ENCODE results near the gene EGFLAM.

The EGFLAM gene

DNA sequence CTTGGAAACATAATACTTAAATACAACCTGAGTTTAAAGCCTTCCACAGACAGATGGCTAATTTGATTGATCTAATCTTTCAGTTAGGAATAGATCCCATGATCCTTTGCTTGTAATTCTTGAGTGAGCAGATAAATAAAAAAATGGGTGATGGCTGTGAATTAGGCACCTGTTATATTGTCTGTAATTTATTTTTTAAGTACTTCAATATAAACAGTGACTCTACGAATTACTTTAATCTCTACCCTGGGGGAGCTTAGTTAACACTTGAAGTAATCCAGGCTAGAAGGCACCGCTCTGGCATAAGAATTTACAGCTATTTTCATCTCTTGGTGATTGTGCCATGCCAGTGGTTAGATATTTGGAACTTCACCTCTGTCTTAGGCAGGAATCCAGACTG, 9.0 kb downstream of the EGFLAM start:
- no peak for DNase-seq

DNA sequence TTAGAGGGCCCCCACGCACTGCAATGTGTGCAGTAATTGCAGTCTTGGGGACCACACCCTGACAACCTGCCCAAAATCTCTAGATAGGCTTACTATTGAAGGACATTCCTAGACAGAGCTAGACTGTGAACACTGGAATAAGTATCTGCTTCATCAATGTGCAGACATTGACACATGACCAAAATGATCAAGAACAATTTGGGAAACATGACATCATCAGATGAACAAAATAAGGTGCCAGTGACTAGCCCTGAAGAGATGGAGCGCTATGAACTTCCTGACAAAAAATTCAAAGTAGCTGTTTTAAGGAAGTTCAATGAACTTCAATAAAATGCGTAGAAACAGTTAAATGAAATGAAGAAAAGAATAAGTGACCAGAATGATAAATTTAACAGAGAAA, 15.3 kb downstream of the EGFLAM start:
- no peak for DNase-seq

- DNase-seq: no peak
Observed at GRCh38 chr5:38274370-38274769, 16.0 kb downstream of the EGFLAM start.

- no peak for DNase-seq
Observed at GRCh38 chr5:38284384-38284783, 26.0 kb downstream of the EGFLAM start.

- DNase-seq: no peak
Observed at GRCh38 chr5:38285226-38285625, 26.9 kb downstream of the EGFLAM start.

DNA sequence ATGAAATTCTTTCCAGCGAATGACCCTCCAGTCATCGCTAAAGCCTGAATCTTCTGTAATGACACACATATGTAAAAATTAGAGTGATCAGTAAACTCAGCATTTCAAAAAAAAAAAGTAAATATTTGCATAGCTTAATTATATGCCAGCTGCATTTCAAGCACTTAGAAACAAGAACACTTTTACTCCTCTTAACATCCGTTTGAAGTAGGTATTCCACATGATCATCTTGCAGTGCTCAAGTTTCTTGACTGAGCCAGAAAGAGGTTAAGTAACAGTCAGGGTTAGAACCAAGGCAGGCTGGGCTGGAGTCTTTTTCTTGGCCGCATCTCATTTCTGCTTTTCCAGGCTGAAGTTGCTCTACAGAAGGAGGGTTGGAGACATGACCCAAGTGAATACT, 27.6 kb downstream of the EGFLAM start:
- no peak for DNase-seq

DNA sequence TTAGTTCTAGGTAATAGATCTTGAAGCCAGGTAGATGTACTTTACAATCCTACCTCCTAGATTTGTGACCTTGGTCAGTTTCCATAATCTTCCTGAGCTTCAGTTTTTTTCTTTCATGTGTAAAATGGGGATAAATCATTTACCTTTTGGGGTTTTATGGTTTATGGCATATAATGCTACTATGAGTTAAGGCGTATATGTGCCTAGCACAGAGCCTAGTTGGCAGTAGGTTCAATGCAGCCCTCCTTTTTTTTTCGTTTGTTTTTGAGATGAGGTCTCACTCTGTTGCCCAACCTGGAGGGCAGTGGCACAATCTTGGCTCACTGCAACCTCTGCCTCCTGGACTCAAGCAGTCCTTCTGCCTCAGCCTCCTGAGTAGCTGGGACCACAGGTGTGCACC, 28.8 kb downstream of the EGFLAM start:
- DNase-seq: no peak

GRCh38 chr5:38289457-38289856, 31.1 kb downstream of the EGFLAM start:
- DNase-seq: no peak

GRCh38 chr5:38290028-38290653, 31.8 kb downstream of the EGFLAM start:
- no peak for DNase-seq

GRCh38 chr5:38291355-38291754, 33.0 kb downstream of the EGFLAM start:
- no peak for DNase-seq

DNA sequence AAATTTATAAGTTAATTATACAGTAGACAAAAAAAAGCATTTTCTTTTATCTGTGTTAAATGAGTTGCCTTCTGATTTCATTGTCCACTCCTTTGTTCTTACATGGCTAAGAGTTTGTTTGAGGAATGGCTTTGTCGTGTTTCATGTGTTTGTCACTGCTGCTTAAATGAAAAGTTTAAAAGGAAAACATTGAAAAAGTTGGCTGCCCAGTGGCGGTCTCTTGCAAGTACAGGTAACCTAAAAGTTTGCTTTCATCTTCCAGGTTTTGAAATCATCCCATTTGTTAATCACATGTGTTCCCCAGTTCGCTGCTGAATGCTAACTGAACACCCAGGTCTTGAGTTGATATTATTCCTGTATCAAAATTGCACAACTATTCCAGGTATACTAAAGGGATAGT, 33.9 kb downstream of the EGFLAM start:
- no peak for DNase-seq

DNA sequence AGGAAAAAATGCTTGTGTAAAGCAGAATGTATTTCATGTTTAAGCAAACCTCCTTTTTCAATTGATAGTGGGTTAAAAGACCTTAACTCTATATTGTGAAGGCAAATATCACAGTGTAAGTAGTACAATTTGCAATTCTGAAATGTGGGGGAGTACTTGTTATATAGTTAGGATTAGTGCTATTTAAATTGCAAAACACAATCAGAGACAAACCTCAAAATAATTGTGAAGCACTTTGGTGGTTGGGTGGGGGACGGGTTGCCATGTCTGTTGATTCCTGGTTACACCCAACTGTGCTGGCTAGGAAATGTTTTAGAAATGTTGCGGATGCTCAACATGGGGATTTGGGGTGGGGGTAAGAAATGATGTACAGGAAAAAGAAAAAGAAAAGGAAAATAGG, 37.4 kb downstream of the EGFLAM start:
- no peak for DNase-seq

GRCh38 chr5:38297830-38298608, 39.7 kb downstream of the EGFLAM start:
- DNase-seq: no peak

DNA sequence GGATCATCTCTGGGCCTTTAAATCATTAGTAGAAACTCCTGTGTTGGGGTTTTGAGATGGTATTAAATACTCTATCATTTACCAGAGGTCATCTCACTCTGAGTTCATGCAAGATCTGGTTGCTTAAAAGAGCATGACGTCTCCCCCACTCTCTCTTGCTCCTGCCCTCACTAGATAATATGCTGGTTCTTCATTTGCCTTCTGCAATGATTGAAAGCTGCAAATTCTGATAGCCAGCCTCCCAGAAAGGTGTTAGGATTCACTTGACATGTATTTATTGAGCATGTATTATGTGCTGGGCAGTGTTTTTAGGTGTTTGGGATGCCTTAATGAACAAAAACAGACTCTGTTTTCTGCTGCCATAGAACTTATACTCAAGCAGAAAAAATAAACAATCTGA, 41.2 kb downstream of the EGFLAM start:
- DNase-seq: no peak

DNA sequence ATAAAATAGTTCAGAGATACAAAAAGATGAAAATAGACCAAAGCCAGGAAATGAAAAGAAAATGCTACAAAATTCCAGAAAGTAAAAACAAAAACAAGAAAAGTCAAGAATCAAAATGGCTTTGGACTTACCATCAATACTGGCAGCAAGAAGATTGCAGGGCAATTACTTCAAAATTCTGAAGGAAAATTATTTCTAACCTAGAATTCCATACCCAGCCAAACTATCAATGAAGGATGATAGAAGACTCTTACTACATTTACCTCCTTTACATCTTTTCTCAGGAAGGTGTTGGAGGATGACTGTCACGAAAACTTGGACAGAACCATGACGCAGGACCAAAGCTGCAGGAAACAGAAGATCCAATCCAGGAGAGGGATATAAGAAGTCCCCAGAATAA, 46.8 kb downstream of the EGFLAM start:
- no peak for DNase-seq

DNA sequence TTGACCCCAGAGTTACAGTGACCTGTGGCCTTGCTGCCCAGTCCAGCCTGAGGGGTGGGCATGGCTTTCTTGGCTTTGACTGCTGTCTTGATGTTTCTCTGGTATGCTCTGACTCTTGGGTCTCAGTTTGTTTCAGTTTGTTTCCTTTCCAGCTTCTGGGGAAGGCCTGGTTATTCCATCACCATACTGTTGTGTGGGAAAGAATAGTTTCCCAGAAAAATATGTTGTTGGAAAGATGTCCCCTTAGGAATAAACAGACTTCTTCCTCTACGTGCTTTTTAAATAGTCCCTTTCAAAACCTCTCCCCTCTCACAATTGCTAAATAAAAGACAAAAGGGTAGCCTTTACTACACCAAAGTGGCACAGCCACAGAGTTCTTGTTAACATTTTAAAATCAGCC, 49.5 kb downstream of the EGFLAM start:
- DNase-seq: no peak

- DNase-seq: no peak
Observed at GRCh38 chr5:38316544-38317224, 58.3 kb downstream of the EGFLAM start.

GRCh38 chr5:38317868-38318267, 59.5 kb downstream of the EGFLAM start:
- DNase-seq: no peak

- DNase-seq: no peak
Observed at GRCh38 chr5:38319491-38319890, 61.1 kb downstream of the EGFLAM start.

GRCh38 chr5:38321978-38322377, 63.6 kb downstream of the EGFLAM start:
- DNase-seq: no peak

DNA sequence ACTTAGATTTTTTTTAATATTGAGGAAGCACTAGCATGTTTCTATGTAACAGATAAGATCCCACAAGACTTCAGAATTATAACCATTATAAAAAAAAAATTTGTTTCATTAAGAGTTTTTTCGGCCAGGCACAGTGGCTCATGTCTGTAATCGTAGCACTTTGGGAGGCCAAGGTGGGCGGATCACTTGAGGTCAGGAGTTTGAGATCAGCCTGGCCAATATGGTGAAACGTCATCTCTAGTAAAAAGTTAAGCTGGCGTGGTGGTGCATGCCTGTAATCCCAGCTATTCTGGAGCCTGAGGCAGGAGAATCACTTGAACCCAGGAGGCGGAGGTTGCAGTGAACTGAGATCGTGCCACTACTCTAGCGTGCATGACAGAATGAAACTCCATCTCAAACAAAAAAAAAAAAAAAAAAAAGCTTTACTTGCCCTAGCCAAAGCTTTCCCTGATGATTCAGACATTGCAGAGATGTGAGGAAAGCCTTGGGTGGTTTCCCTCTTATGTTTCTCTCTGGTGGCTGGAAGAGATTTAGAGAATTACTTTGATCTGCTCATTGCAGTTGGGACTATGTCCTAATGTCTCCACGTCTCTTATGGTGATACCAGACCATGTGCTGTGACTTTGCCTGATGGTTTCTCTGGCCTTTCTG, 65.4 kb downstream of the EGFLAM start:
- DNase-seq: no peak

DNA sequence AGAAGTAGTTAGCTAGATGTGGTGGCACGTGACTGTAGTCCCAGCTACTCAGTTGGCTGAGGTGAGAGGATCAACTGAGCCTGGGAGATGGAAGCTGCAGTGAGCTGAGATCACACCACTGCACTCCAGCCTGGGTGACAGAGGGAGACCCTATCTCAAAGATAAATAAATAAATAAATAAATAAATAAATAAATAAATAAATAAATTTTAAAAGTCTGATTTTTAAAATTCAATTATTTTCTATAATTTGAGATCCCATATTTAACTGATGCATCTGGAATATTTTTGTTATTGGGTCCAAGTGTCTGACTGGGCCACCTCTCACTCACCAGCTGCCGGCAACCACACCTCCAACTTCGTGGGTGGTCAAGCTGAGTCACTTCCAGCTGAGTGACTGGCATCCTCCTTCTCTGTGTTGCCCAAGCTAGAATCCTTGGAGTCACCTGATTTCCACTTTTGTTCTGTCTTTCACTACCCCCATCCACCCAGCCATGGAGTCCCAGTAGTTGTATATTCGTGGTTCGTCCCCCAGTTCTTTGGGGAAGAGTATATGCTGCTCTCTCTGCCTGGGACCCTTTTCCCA, 70.9 kb downstream of the EGFLAM start:
- no peak for DNase-seq

- no peak for DNase-seq
Observed at GRCh38 chr5:38330207-38330606, 71.8 kb downstream of the EGFLAM start.

Data from activated naive CD4-positive, alpha-beta T cell treated with Interleukin-2 at 50 U/mL for 16 hours (primary cell).